Endothelial cell of umbilical vein (primary cell): ENCODE measurements around the gene THBS4.

Experiments
- CTCF ChIP-seq, 2 donors: IDR thresholded peaks; 1 replicate in 1 of 2; 2 replicates in 1 of 2; pipeline ENCODE4 v1.5.1; 2011; ENCODE audit warnings: low read length in 2 of 2, mild to moderate bottlenecking in 2 of 2, moderate library complexity in 2 of 2, control low read depth in 1 of 2, inconsistent platforms in 1 of 2, low read depth in 1 of 2; ENCODE audit not compliant: insufficient read depth in 1 of 2; ENCODE audit errors: extremely low read depth in 1 of 2
- EZH2 ChIP-seq: IDR thresholded peaks from 2 replicates; pipeline ENCODE4 v1.6.1; 2012; ENCODE audit warnings: borderline replicate concordance, low read depth, mild to moderate bottlenecking, moderate library complexity, low read length, inconsistent platforms; ENCODE audit not compliant: severe bottlenecking
- GATA2 ChIP-seq: IDR thresholded peaks from 2 replicates; pipeline ENCODE4 v1.7.0; 2011; ENCODE audit warnings: low read depth, mild to moderate bottlenecking, moderate library complexity, mixed read lengths, low read length; ENCODE audit not compliant: insufficient read length, insufficient read depth
- POLR2A ChIP-seq: IDR thresholded peaks from 2 replicates; pipeline ENCODE4 v1.6.1; 2012; ENCODE audit warnings: low read depth, mild to moderate bottlenecking, control low read depth, low read length

GRCh38 chr5:79992891-79993657 lies 42.1 kb upstream of the THBS4 start:
- TF ChIP-seq GATA2 (no peak), CTCF (IDR thresholded peaks at IDR 0.05; ENCODE audit: extremely low read depth in 1 of 2, insufficient read depth in 1 of 2, low read depth in 1 of 2, low read length in 2 of 2) (no peak), POLR2A (no peak), EZH2 (no peak)
